HepG2 (cell line): ENCODE measurements around the gene PIGX. TPM values are rescaled to one million over a fixed set of nuclear protein-coding genes. Genes with fewer than 3 reads are reported as not detected.

ENCODE experiments used
- ATAC-seq: fragments of 200-7000 bp; cut with Tn5 transposase; 3 replicates; pipeline ENCODE4 v1.9.1; 2020; ENCODE audit warnings: mild to moderate bottlenecking, moderate library complexity
- BruUV-seq: library from RNA; stranded (reverse); fragments of 400-500 nt; replicated peaks from 2 replicates; lab custom pipeline; 2021; lab: Mats Ljungman, UMichigan
- CTCF ChIA-PET: fragments of 300-600 bp; formaldehyde crosslinking; extraction: SDS; loops from one replicate; lab custom pipeline; 2021; ENCODE audit warnings: low total read pairs, inconsistent platforms, low intra/inter-chr PET ratio; lab: Yijun Ruan, JAX
- POLR2A ChIA-PET: fragments of 350-600 bp; sonication (Branson Sonifier 250); formaldehyde crosslinking; loops from one replicate; lab custom pipeline; 2020; ENCODE audit warnings: antibody characterized with exemption, inconsistent platforms; lab: Yijun Ruan, JAX
- DNase-seq: peaks from one replicate; pipeline ENCODE4 v3.0.0-alpha.2; 2015; ENCODE audit warnings: low spot score
- FAIRE-seq: peaks from 3 replicates; lab custom pipeline; 2011; peaks lifted over from hg19 to GRCh38; lab: Jason Lieb, UNC
- H2AFZ ChIP-seq: one replicate; pipeline ENCODE4 v1.6.1; 2011; ENCODE audit warnings: low read length, inconsistent platforms
- H3K27ac ChIP-seq: fragments of 300-600 bp; 3 replicates; pipeline ENCODE4 v1.8.0; 2011; ENCODE audit warnings: mixed run types, mild to moderate bottlenecking, mixed read lengths, low read length, inconsistent platforms; ENCODE audit not compliant: insufficient read depth; ENCODE audit errors: extremely low read length
- H3K27me3 ChIP-seq, 2 experiments: fragments of 200-600 bp in 1 of 2; 2 replicates in 1 of 2; 3 replicates in 1 of 2; pipeline versions ENCODE4 v1.6.0 to v1.8.0; 2011; ENCODE audit warnings: low read length in 2 of 2, mild to moderate bottlenecking in 2 of 2, moderate library complexity in 2 of 2, inconsistent platforms in 1 of 2; ENCODE audit not compliant: insufficient read depth in 2 of 2, control insufficient read depth in 1 of 2
- H3K36me3 ChIP-seq, 2 experiments: fragments of 200-600 bp in 1 of 2; replicated peaks in 1 of 2; 2 replicates in 1 of 2; 3 replicates in 1 of 2; pipeline versions ENCODE4 v1.5.1 to v1.8.0; 2011; ENCODE audit warnings: low read length in 2 of 2, inconsistent platforms in 1 of 2; ENCODE audit not compliant: insufficient read depth in 2 of 2, control insufficient read depth in 1 of 2
- H3K4me1 ChIP-seq: 2 replicates; pipeline ENCODE4 v1.5.1; 2012; ENCODE audit warnings: low read length, inconsistent platforms; ENCODE audit not compliant: insufficient read depth
- H3K4me2 ChIP-seq: 2 replicates; pipeline ENCODE4 v1.6.0; 2011; ENCODE audit warnings: low read depth, low read length, inconsistent platforms
- H3K4me3 ChIP-seq, 3 experiments: fragments of 200-600 bp in 1 of 3; sonication (generic), shearing (Covaris generic) in 1 of 3; replicated peaks in 1 of 3; 2 replicates each; pipeline ENCODE4 v1.5.1; 2011 to 2016; ENCODE audit warnings: low read length in 3 of 3, inconsistent platforms in 2 of 3, low read depth in 2 of 3, mild to moderate bottlenecking in 2 of 3, control low read depth in 1 of 3, mixed read lengths in 1 of 3; ENCODE audit not compliant: insufficient read depth in 1 of 3
- H3K79me2 ChIP-seq: one replicate; pipeline ENCODE4 v1.6.1; 2011; ENCODE audit warnings: low read length, inconsistent platforms; ENCODE audit not compliant: insufficient read depth
- H3K9ac ChIP-seq: 2 replicates; pipeline ENCODE4 v1.6.0; 2011; ENCODE audit warnings: mild to moderate bottlenecking, low read depth, low read length, inconsistent platforms; ENCODE audit not compliant: insufficient read depth
- H3K9me3 ChIP-seq: 2 replicates; pipeline ENCODE4 v1.5.1; 2012; ENCODE audit warnings: mild to moderate bottlenecking, low read length
- H4K20me1 ChIP-seq: 2 replicates; pipeline ENCODE4 v1.6.0; 2011; ENCODE audit warnings: inconsistent platforms, mild to moderate bottlenecking, low read length, moderate library complexity; ENCODE audit not compliant: insufficient read depth
- ASH2L ChIP-seq: fragments of 300-600, 200-600 bp; sonication (generic); IDR thresholded peaks from 2 replicates; pipeline ENCODE4 v1.7.0; 2017; ENCODE audit warnings: low read depth, mild to moderate bottlenecking, moderate library complexity, mixed read lengths, low read length; ENCODE audit not compliant: insufficient read length
- BRF2 ChIP-seq: sonication (generic); formaldehyde crosslinking; IDR thresholded peaks from 2 replicates; pipeline ENCODE4 v1.8.1; 2022; ENCODE audit warnings: mild to moderate bottlenecking, missing genetic modification reagents
- ELF3 ChIP-seq: IDR thresholded peaks from 2 replicates; pipeline ENCODE4 v1.6.1; 2016; ENCODE audit warnings: missing genetic modification reagents, missing compliant biosample characterization
- GABPB1 ChIP-seq: IDR thresholded peaks from 2 replicates; pipeline ENCODE4 v1.6.1; 2016; ENCODE audit warnings: mild to moderate bottlenecking, missing genetic modification reagents, moderate library complexity, missing compliant biosample characterization
- KLF12 ChIP-seq: sonication (generic); formaldehyde crosslinking; IDR thresholded peaks from 2 replicates; pipeline ENCODE4 v1.4.0; 2020; ENCODE audit warnings: missing genetic modification reagents, borderline replicate concordance
- KMT2B ChIP-seq: IDR thresholded peaks from 2 replicates; pipeline ENCODE4 v1.6.1; 2016; ENCODE audit warnings: missing genetic modification reagents, missing compliant biosample characterization
- PRDM4 ChIP-seq: sonication (generic); formaldehyde crosslinking; IDR thresholded peaks from 2 replicates; pipeline ENCODE4 v1.9.0; 2021; ENCODE audit warnings: missing genetic modification reagents, borderline replicate concordance
- RBAK ChIP-seq: sonication (generic); formaldehyde crosslinking; IDR thresholded peaks from 2 replicates; pipeline ENCODE4 v1.5.1; 2020; ENCODE audit warnings: mild to moderate bottlenecking, missing genetic modification reagents
- THAP7 ChIP-seq: sonication (generic); formaldehyde crosslinking; IDR thresholded peaks from 2 replicates; pipeline ENCODE4 v1.8.1; 2023; ENCODE audit warnings: mild to moderate bottlenecking, missing genetic modification reagents
- TMF1 ChIP-seq: sonication (generic); formaldehyde crosslinking; IDR thresholded peaks from 2 replicates; pipeline ENCODE4 v1.8.1; 2022; ENCODE audit warnings: low read depth, missing genetic modification reagents
- TOE1 ChIP-seq: sonication (generic); formaldehyde crosslinking; IDR thresholded peaks from 2 replicates; pipeline ENCODE4 v1.4.0; 2020; ENCODE audit warnings: mild to moderate bottlenecking, missing genetic modification reagents
- ZNF280B ChIP-seq: sonication (generic); formaldehyde crosslinking; IDR thresholded peaks from 2 replicates; pipeline ENCODE4 v1.5.0; 2020; ENCODE audit warnings: missing genetic modification reagents, mild to moderate bottlenecking, borderline replicate concordance
- ZNF558 ChIP-seq: sonication (generic); formaldehyde crosslinking; IDR thresholded peaks from 2 replicates; pipeline ENCODE4 v1.9.0; 2022; ENCODE audit warnings: mild to moderate bottlenecking, missing genetic modification reagents, borderline replicate concordance
- ZNF703 ChIP-seq: sonication (generic); formaldehyde crosslinking; IDR thresholded peaks from 2 replicates; pipeline ENCODE4 v1.5.1; 2020; ENCODE audit warnings: missing genetic modification reagents, mild to moderate bottlenecking, moderate library complexity, borderline replicate concordance
- ZNF746 ChIP-seq: sonication (generic); formaldehyde crosslinking; IDR thresholded peaks from 2 replicates; pipeline ENCODE4 v1.8.0; 2022; ENCODE audit warnings: mild to moderate bottlenecking, missing genetic modification reagents
- ZSCAN31 ChIP-seq: sonication (generic); formaldehyde crosslinking; IDR thresholded peaks from 2 replicates; pipeline ENCODE4 v1.5.0; 2020; ENCODE audit warnings: low read depth, mild to moderate bottlenecking, missing genetic modification reagents
- WGBS: methylation state at CpG from one replicate; pipeline ENCODE4 v1.1.6; 2017; ENCODE audit warnings: low lambda C conversion rate; 5-methylcytosine and 5-hydroxymethylcytosine counted together
- in situ Hi-C: cut with HindIII; loops from 2 replicates; pipeline ENCODE4 v1.10.0; 2017; ENCODE audit warnings: low pct_unique_long_range_greater_than_20kb; ENCODE audit not compliant: extremely low pct_ligation_motif_present
- intact Hi-C: fragments of 100-400 bp; cut with micrococcal nuclease; formaldehyde crosslinking; loops from one replicate; pipeline ENCODE4 v1.10.0; 2022; ENCODE audit not compliant: unreplicated experiment
- polyA plus RNA-seq, 8 experiments: library from polyadenylated mRNA; depleted of rRNA in 3 of 8; stranded (reverse) in 7 of 8; unstranded in 1 of 8; fragments of >200 nt; fragmentation: Illumina TruSeq in 4 of 8; extraction: Trizol in 4 of 8; gene quantifications; 2 replicates each; pipeline versions ENCODE4 v1.2.1 to v1.2.3, GENCODE V29; 2011 to 2016; ENCODE audit warnings: low read depth in 4 of 8, missing spikeins in 1 of 8, mixed read lengths in 1 of 8; ENCODE audit not compliant: insufficient read depth in 1 of 8
- total RNA-seq, 5 experiments: library from RNA; depleted of rRNA; stranded (reverse); fragments of >200 nt; fragmentation: Illumina TruSeq; extraction: Trizol; gene quantifications; 2 replicates each; pipeline ENCODE4 v1.2.3, GENCODE V29; 2016; ENCODE audit warnings: low read depth in 1 of 5

PIGX gene
- total and polyA plus RNA-seq, 2 of the 13 experiments (the other 11 are each of a cell fraction or from before 2014, with no cell fraction given) = 13.2 to 21.3 TPM

GRCh38 chr3:196712514-196713413 is 587 bp downstream of the PIGX start:
- intact Hi-C loops = loop anchor here (2.0 to 5.0 kb wide), 2 partner anchors 28 to 40 kb away; no protein-coding TSS in a partner anchor
- TF ChIP-seq ZNF703 (CRISPR knock-in tag) = no peak
- TF ChIP-seq GABPB1 (CRISPR knock-in tag) = no peak
- no peak for TF ChIP-seq RBAK (CRISPR knock-in tag)
- peak; percentile 92 for TF ChIP-seq TMF1 (CRISPR knock-in tag)
- TF ChIP-seq ZNF558 (CRISPR knock-in tag) = 0 out of 2 replicates have a peak, but pooled peaks have one; percentile 15
- TF ChIP-seq ZSCAN31 (CRISPR knock-in tag) = peak; percentile 22; the same call in 1 of the 2 replicates
- 0 out of 2 replicates have a peak, but pooled peaks have one; percentile 20 for TF ChIP-seq THAP7 (CRISPR knock-in tag)
- TF ChIP-seq KLF12 (CRISPR knock-in tag) = peak; percentile 30; the same call in 1 of the 2 replicates
- TF ChIP-seq ELF3 (CRISPR knock-in tag) = 0 out of 2 replicates have a peak, but pooled peaks have one; percentile 2
- TF ChIP-seq BRF2 (CRISPR knock-in tag) = 0 out of 2 replicates have a peak, but pooled peaks have one; percentile 10
- peak; percentile 9; the same call in 1 of the 2 replicates for TF ChIP-seq KMT2B (CRISPR knock-in tag)
- TF ChIP-seq TOE1 = no peak
- TF ChIP-seq ASH2L = peak; percentile 41
- TF ChIP-seq PRDM4 (CRISPR knock-in tag) = no peak
- TF ChIP-seq ZNF746 (CRISPR knock-in tag) = 0 out of 2 replicates have a peak, but pooled peaks have one; percentile 25
- TF ChIP-seq ZNF280B (CRISPR knock-in tag) = 0 out of 2 replicates have a peak, but pooled peaks have one; percentile 21

More at GRCh38 chr3:196712514-196713413, 587 bp downstream of the PIGX start:
- Histone ChIP-seq H3K4me2 (peak overlapping the region; percentile 99), H2AFZ (no peak overlapping the region), H3K27me3 (peaks cover 0 to 4% of the 10 kb centered on the region in 2 experiments; a peak in 1 of 5 replicates), H3K4me3 (peak overlapping the region; percentile 90 to 97 (median 91)), H3K27ac (peak overlapping the region; percentile 79), H3K79me2 (no peaks in the 10 kb centered on the region), H3K9me3 (no peaks in the 10 kb centered on the region), H3K36me3 (no peaks in the 10 kb centered on the region), H3K9ac (peak overlapping the region; percentile 87), H4K20me1 (no peaks in the 10 kb centered on the region), H3K4me1 (peaks cover 35% of the 10 kb centered on the region)
- ATAC-seq (peak; percentile 83), FAIRE-seq (no peak), DNase-seq (peak; percentile 14)
- BruUV-seq = TSS peak; percentile 83
- ChIA-PET CTCF (no interaction called here), POLR2A (interaction anchor here (1.0 to 3.1 kb wide), 3 partner anchors 24 to 27 kb away, joined by 3 to 25 read pairs (median 4); partner anchors contain the start of gene PAK2)
- 7% methylated on average over 10 of the region's 64 CpGs for WGBS
- in situ Hi-C loops = no loop called here
